A549 (cell line): ENCODE measurements around the gene FAM161A. TPM values are rescaled to one million over a fixed set of nuclear protein-coding genes. Genes with fewer than 3 reads are reported as not detected.
"Not testable (repeated sequence)": the region's sequence is repeated elsewhere in the genome, so short reads cannot be mapped to it uniquely, and the experiment has no call there.

Experiments used
- ATAC-seq, 2 experiments: fragments of 200-7000 bp in 1 of 2; fragments of >200 bp in 1 of 2; cut with Nextera tagmentation in 1 of 2; cut with Tn5 transposase in 1 of 2; 3 replicates each; pipeline versions ENCODE4 v1.8.0 to v1.9.1; 2018 to 2020; ENCODE audit warnings: mild to moderate bottlenecking in 1 of 2, moderate library complexity in 1 of 2
- CTCF ChIA-PET: fragments of 300-600 bp; sonication (Branson Sonifier 250); formaldehyde crosslinking; extraction: SDS; loops from one replicate; lab custom pipeline; 2021; ENCODE audit warnings: antibody characterized with exemption, inconsistent platforms; lab: Yijun Ruan, JAX
- POLR2A ChIA-PET: fragments of 350-600 bp; formaldehyde crosslinking; extraction: SDS; loops from one replicate; lab custom pipeline; 2021; ENCODE audit warnings: antibody characterized with exemption, inconsistent platforms; lab: Yijun Ruan, JAX
- DNase-seq, 2 experiments: peaks; one replicate each; pipeline versions ENCODE4 v3.0.0 to v3.0.0-alpha.2; 2011 to 2016; ENCODE audit warnings: low read depth in 1 of 2, low spot score in 1 of 2
- FAIRE-seq: peaks from 2 replicates; lab custom pipeline; 2011; peaks lifted over from hg19 to GRCh38; lab: Jason Lieb, UNC
- H3K27ac ChIP-seq, 2 experiments: fragments of >200 bp; sonication (Bioruptor Twin); formaldehyde crosslinking; 3 replicates each; pipeline ENCODE4 v1.5.1; 2016 to 2017
- H3K4me1 ChIP-seq: fragments of >200 bp; sonication (Bioruptor Twin); formaldehyde crosslinking; 3 replicates; pipeline ENCODE4 v1.6.1; 2016
- H3K4me2 ChIP-seq: fragments of >200 bp; sonication (Bioruptor Twin); formaldehyde crosslinking; 3 replicates; pipeline ENCODE4 v1.6.1; 2016
- H3K4me3 ChIP-seq: fragments of >200 bp; sonication (Bioruptor Twin); formaldehyde crosslinking; 3 replicates; pipeline ENCODE4 v1.5.1; 2016
- H3K9me3 ChIP-seq: fragments of >200 bp; sonication (Bioruptor Twin); formaldehyde crosslinking; 3 replicates; pipeline ENCODE4 v1.6.1; 2016
- BHLHE40 ChIP-seq: IDR thresholded peaks from 2 replicates; pipeline ENCODE4 v1.6.1; 2012; ENCODE audit warnings: low read depth, low read length, inconsistent platforms
- CBX2 ChIP-seq: fragments of 200-600 bp; sonication (generic); IDR thresholded peaks from 2 replicates; pipeline ENCODE4 v1.6.1; 2016; ENCODE audit warnings: low read depth, mild to moderate bottlenecking, borderline replicate concordance
- CBX8 ChIP-seq: fragments of 200-600 bp; sonication (generic); IDR thresholded peaks from 2 replicates; pipeline ENCODE4 v1.6.1; 2016
- EP300 ChIP-seq, 2 experiments: fragments of >200 bp; sonication (Bioruptor Twin); formaldehyde crosslinking; IDR thresholded peaks; 2 replicates in 1 of 2; 3 replicates in 1 of 2; pipeline ENCODE4 v1.6.1; 2016 to 2017
- FOSB ChIP-seq: fragments of 250-450 bp; sonication (Bioruptor Pico); IDR thresholded peaks from 2 replicates; pipeline ENCODE4 v1.5.0; 2020; ENCODE audit warnings: mild to moderate bottlenecking, moderate library complexity
- HDAC2 ChIP-seq: fragments of 200-600 bp; sonication (generic); IDR thresholded peaks from 2 replicates; pipeline ENCODE4 v1.6.1; 2016
- HEYL ChIP-seq: fragments of 250-450 bp; sonication (Bioruptor Pico); IDR thresholded peaks from 2 replicates; pipeline ENCODE4 v1.8.0; 2021; ENCODE audit warnings: mild to moderate bottlenecking, moderate library complexity
- HOXA7 ChIP-seq: fragments of 250-450 bp; sonication (Bioruptor Pico); IDR thresholded peaks from 2 replicates; pipeline ENCODE4 v1.5.0; 2020; ENCODE audit warnings: mild to moderate bottlenecking, moderate library complexity
- KDM1A ChIP-seq: fragments of 200-600 bp; sonication (generic); IDR thresholded peaks from 2 replicates; pipeline ENCODE4 v1.6.1; 2016; ENCODE audit warnings: low read depth, mild to moderate bottlenecking
- MAFK ChIP-seq: fragments of 450-650 bp; IDR thresholded peaks from 2 replicates; pipeline ENCODE4 v1.6.1; 2014; ENCODE audit not compliant: partially characterized antibody
- MAZ ChIP-seq: fragments of 150-350 bp; IDR thresholded peaks from 2 replicates; pipeline ENCODE4 v1.6.1; 2014; ENCODE audit warnings: antibody characterized with exemption, low read depth, low read length, borderline replicate concordance
- NPAS2 ChIP-seq: fragments of 250-450 bp; sonication (Bioruptor Pico); IDR thresholded peaks from 2 replicates; pipeline ENCODE4 v1.8.0; 2022; ENCODE audit warnings: mild to moderate bottlenecking, moderate library complexity, borderline replicate concordance
- RARB ChIP-seq: fragments of 250-450 bp; sonication (Bioruptor Pico); IDR thresholded peaks from 2 replicates; pipeline ENCODE4 v1.8.0; 2021; ENCODE audit warnings: mild to moderate bottlenecking, moderate library complexity
- SMC3 ChIP-seq: fragments of >200 bp; sonication (Bioruptor Twin); formaldehyde crosslinking; IDR thresholded peaks from 3 replicates; pipeline ENCODE4 v1.6.1; 2018; ENCODE audit warnings: inconsistent platforms
- SREBF2 ChIP-seq: fragments of 450-650 bp; IDR thresholded peaks from 2 replicates; pipeline ENCODE4 v1.6.1; 2014; ENCODE audit warnings: mild to moderate bottlenecking, moderate library complexity
- ZSCAN20 ChIP-seq: fragments of 250-450 bp; sonication (Bioruptor Pico); IDR thresholded peaks from 2 replicates; pipeline ENCODE4 v1.8.0; 2022; ENCODE audit warnings: mild to moderate bottlenecking, moderate library complexity
- WGBS: methylation state at CpG from one replicate; pipeline ENCODE4 v1.1.6; 2017; ENCODE audit errors: missing lambda C conversion rate; 5-methylcytosine and 5-hydroxymethylcytosine counted together
- polyA plus RNA-seq, 4 experiments: library from polyadenylated mRNA; depleted of rRNA in 3 of 4; stranded (reverse); fragments of >200 nt; fragmentation: RNase III in 1 of 4; extraction: RNeasy Plus Mini Kit Qiagen cat#74134 plus additional on column Dnase treatment in 1 of 4; gene quantifications; 2 replicates in 3 of 4; 3 replicates in 1 of 4; pipeline ENCODE4 v1.2.3, GENCODE V29; 2011 to 2017
- TF ChIP-seq, protein P1 (sequence below): fragments of 150-350 bp; IDR thresholded peaks from 2 replicates; pipeline ENCODE4 v1.6.1; 2014; ENCODE audit warnings: low read depth, mild to moderate bottlenecking, low read length
- TF ChIP-seq, protein P2 (sequence below): fragments of >200 bp; sonication (Bioruptor Twin); formaldehyde crosslinking; IDR thresholded peaks from 3 replicates; pipeline ENCODE4 v1.5.1; 2016

Gene FAM161A
- polyA plus RNA-seq, 2 of the 4 experiments (the other 2 are of a cell fraction), result 5.8 to 11.8 TPM

DNA sequence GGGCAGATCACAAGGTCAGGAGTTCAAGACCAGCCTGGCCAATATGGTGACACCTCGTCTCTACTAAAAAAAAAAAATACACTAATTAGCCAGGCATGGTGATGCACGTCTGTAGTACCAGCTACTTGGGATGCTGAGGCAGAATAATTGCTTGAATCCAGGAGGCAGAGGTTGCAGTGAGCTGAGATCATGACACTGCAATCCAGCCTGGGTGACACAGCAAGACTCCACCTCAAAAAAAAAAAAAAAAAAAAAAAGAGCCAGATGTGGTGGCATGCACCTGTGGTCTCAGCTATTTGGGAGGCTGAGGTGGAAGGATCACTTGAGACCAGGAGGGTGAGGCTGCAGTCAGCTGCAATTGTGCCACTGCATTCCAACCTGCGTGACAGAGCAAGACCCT is 40.5 kb downstream of the FAM161A start:
- not testable (repeated sequence) for ATAC-seq, FAIRE-seq, H3K4me1 ChIP-seq, H3K4me2 ChIP-seq, DNase-seq, H3K9me3 ChIP-seq, H3K27ac ChIP-seq, H3K4me3 ChIP-seq
- whole genome bisulfite sequencing, result 77% methylated on average over 3 of the region's 3 CpGs
- ChIA-PET CTCF (interaction anchor here (0.6 to 0.8 kb wide), 2 partner anchors 13 to 109 kb away, joined by 3 read pairs; no protein-coding TSS in a partner anchor), POLR2A (interaction anchor here (0.6 kb wide), 1 partner anchor 543 kb away, joined by 3 read pairs; no protein-coding TSS in a partner anchor)

DNA sequence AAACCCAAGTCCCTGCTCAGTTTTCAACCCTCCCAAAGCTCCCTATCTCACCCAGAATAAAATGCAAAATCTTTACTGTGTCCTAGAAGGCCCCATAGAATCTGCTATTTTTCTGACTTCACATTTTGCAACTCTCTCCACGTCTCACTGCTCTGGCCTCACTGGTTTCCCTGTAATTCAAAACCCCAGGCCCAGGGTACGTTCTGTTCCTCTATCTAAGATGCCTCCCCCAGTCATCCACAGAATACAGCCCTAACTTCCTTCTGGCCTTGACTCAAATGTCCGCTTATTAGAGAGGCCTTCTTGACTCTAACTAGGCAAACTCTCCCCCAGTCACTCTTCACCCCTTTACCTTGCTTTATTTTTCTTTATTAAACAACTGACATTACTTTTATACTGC is 42.0 kb downstream of the FAM161A start:
- WGBS, result 72% methylated on average over 3 of the region's 3 CpGs
- ATAC-seq (no peak), FAIRE-seq (no peak)

DNA sequence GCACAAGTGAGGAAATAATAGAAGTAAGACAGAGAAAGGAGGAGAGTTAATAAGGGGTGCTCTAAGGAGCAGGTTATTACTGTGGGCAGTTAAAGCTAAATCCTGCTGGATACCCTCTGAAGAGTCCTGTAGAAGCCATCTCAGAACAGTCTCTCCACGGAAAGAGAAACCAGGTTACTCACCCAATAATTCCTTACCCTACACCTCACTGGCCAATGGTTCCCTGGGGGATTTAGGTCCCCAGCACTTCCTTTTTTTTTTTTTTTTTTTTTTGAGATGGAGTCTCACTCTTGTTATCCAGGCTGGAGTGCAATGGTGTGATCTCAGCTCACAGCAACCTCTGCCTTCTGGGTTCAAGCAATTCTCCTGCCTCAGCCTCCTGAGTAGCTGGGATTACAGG is 43.7 kb downstream of the FAM161A start:
- CTCF ChIA-PET, result interaction anchor here (1.1 to 1.3 kb wide), 3 partner anchors 9 to 17 kb away, joined by 3 to 4 read pairs (median 4); no protein-coding TSS in a partner anchor
- H3K27ac ChIP-seq, FAIRE-seq, H3K4me1 ChIP-seq, ATAC-seq, DNase-seq, H3K4me3 ChIP-seq, H3K4me2 ChIP-seq, POLR2A ChIA-PET, H3K9me3 ChIP-seq: not testable (repeated sequence)
- WGBS, result 44% methylated on average over 1 of the region's 1 CpG

More for the DNA sequence above, 42.0 kb downstream of the FAM161A start:
- DNase-seq, result no peak
- no peaks in the 10 kb centered on the region for H3K9me3 ChIP-seq
- H3K4me2 ChIP-seq, result no peak overlapping the region
- ChIA-PET CTCF (no interaction called here), POLR2A (no interaction called here)
- no peak overlapping the region for H3K27ac ChIP-seq
- TF ChIP-seq HDAC2, result no peak
- no peak for TF ChIP-seq EP300 (IDR thresholded peaks at IDR 0.05)
- no peak for TF ChIP-seq MAZ
- TF ChIP-seq, protein P1, sequence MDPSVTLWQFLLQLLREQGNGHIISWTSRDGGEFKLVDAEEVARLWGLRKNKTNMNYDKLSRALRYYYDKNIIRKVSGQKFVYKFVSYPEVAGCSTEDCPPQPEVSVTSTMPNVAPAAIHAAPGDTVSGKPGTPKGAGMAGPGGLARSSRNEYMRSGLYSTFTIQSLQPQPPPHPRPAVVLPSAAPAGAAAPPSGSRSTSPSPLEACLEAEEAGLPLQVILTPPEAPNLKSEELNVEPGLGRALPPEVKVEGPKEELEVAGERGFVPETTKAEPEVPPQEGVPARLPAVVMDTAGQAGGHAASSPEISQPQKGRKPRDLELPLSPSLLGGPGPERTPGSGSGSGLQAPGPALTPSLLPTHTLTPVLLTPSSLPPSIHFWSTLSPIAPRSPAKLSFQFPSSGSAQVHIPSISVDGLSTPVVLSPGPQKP, result no peak
- TF ChIP-seq NPAS2 (CRISPR knock-in tag), result no peak
- no peak for TF ChIP-seq SMC3
- no peak for TF ChIP-seq MAFK
- TF ChIP-seq CBX2, result no peak
- TF ChIP-seq KDM1A, result no peak
- TF ChIP-seq RARB (CRISPR knock-in tag), result no peak
- TF ChIP-seq FOSB (CRISPR knock-in tag), result no peak
- TF ChIP-seq CBX8, result no peak
- TF ChIP-seq HEYL (CRISPR knock-in tag), result no peak
- TF ChIP-seq, protein P2, sequence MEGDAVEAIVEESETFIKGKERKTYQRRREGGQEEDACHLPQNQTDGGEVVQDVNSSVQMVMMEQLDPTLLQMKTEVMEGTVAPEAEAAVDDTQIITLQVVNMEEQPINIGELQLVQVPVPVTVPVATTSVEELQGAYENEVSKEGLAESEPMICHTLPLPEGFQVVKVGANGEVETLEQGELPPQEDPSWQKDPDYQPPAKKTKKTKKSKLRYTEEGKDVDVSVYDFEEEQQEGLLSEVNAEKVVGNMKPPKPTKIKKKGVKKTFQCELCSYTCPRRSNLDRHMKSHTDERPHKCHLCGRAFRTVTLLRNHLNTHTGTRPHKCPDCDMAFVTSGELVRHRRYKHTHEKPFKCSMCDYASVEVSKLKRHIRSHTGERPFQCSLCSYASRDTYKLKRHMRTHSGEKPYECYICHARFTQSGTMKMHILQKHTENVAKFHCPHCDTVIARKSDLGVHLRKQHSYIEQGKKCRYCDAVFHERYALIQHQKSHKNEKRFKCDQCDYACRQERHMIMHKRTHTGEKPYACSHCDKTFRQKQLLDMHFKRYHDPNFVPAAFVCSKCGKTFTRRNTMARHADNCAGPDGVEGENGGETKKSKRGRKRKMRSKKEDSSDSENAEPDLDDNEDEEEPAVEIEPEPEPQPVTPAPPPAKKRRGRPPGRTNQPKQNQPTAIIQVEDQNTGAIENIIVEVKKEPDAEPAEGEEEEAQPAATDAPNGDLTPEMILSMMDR, result no peak
- no peak for TF ChIP-seq ZSCAN20 (CRISPR knock-in tag)
- no peak for TF ChIP-seq SREBF2
- TF ChIP-seq BHLHE40, result no peak
- TF ChIP-seq HOXA7 (CRISPR knock-in tag), result no peak
- TF ChIP-seq, all 56 proteins: peak for 0
- Histone ChIP-seq H3K4me1 (no peaks in the 10 kb centered on the region), H3K4me3 (no peak overlapping the region)

DNA sequence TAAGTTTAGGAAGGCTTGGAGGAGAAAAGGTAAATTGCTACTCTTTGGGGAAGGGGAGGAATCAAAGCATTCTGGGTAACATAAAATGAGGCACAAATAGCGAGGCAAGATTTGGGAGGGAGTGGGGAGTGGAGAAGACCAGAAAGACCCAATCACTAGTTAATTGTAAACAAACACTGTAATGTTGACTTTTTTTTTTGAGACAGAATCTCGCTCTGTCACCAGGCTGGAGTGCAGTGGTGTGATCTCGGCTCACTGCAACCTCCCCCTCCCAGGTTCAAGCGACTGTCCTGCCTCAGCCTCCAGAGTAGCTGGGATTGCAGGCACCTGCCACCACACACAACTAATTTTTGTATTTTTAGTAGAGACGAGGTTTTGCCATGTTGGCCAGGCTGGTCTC is 45.2 kb downstream of the FAM161A start:
- DNase-seq, H3K4me1 ChIP-seq, FAIRE-seq, H3K27ac ChIP-seq, H3K4me3 ChIP-seq, H3K9me3 ChIP-seq, ATAC-seq, POLR2A ChIA-PET, H3K4me2 ChIP-seq: not testable (repeated sequence)
- CTCF ChIA-PET, result interaction anchor here (0.8 to 1.3 kb wide), 2 partner anchors 10 to 11 kb away, joined by 3 to 4 read pairs; no protein-coding TSS in a partner anchor
- 65% methylated on average over 5 of the region's 5 CpGs for WGBS
